HG03460 (cell line): ENCODE data around the gene VOPP1.

Experiments used
- ATAC-seq: cut with Tn5 transposase; IDR thresholded peaks from one replicate; pipeline ENCODE4 v1.9.1; 2021; ENCODE audit not compliant: unreplicated experiment

Gene VOPP1

DNA sequence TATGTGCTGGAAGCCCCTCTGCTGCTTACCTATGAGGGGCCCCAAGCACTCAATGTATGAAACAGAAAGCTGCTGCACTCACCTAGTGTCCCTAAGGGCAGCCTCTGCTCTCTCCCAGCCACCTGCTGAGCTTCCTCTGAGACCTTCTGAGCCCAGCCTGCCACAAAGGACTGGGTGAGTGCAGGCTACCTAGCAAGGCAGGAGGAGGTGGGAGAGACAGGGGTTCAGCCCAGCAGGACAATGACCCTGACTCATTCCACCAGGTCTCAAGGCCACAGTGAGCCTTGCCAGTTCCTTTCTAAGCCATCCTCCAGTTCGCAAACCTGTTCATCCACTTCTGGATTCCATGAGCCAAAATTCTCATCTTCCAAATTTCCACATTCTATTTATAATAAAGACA is 16.3 kb downstream of the VOPP1 start:
- peak; percentile 30 for ATAC-seq

DNA sequence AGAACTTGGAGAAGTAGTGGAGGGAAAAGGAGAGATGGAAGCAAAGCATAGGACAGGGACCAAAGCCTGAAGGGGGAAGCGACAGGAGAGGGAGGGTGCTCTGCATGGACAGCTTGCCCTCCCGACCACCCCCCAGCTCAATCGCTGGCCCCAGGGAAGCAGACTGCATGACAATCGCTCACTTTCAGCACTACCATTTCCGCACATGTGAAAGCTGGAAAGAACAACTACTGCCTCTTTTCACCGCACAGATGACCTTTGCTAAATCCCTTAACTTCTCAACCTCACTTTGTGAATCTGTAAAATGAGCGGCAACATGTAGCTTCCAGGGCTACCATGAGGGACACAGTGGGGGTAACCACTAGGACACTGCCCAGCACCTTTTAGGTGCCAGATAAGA is 17.1 kb downstream of the VOPP1 start:
- ATAC-seq, result no peak

DNA sequence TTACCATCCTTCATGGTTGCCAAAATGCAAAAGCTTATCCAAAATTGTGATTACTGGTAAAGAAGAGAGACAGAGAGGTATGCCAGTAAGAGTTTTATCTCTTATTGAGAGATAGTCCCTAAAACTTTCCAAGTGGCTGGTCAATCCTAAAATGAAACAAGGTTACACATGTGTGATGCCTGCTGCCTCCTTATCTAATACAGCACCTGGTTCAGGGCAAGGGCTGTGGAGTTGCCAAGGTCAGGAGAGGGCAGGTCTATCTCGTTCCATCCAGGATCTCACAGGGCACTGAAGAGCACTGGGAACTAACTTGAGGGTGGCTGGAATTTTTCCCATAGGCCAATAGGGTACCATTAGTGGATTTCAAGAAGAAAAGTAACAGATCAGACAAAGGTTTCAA is 18.3 kb downstream of the VOPP1 start:
- no peak for ATAC-seq

DNA sequence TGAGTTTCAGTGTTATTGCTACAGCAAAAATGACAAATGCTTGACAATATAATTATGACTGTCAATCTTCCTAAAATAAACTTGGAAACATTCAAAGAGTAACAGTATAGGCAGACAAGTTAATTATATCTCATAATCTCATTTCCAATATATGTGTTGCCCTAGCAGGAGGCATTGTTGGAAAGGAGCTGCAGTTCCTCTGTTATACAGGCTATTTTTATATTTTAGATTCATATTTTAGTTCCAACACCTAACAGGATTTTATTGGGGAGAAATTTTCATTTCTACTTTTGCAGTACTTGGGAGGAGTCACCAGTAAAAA is 19.3 kb downstream of the VOPP1 start:
- no peak for ATAC-seq

DNA sequence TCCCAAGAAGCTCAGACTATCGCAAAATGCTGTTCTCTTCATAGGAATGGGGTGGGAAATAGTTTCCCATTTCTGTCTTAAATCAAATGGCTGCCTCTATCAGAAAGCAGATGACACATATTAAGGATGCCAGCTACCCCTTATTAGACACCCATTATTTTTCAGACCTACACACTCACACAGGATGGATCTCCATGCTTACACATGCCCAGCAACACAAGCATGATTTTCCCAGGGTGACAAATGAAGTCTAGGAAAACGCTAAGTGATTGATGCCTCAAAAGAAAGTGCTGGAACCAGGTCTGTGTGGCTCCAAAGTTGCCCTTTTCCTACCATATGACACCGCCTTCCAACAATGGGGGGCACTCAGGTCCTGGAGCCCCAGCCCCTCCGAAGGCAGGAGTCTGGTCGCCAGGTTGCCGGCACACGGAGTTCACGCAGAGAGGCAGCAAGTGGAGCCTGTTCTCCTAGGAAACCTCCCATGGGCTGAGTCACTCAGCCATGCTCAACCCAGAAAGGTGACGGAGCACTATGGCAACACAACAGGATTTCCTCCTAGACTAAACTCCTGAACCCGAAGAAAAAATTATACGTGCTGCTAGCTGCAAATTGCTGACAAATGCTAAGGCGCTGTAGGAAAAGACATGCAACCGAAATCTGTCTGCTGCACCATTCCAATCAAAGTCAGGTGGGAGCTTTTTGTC is 19.8 kb downstream of the VOPP1 start:
- no peak for ATAC-seq

DNA sequence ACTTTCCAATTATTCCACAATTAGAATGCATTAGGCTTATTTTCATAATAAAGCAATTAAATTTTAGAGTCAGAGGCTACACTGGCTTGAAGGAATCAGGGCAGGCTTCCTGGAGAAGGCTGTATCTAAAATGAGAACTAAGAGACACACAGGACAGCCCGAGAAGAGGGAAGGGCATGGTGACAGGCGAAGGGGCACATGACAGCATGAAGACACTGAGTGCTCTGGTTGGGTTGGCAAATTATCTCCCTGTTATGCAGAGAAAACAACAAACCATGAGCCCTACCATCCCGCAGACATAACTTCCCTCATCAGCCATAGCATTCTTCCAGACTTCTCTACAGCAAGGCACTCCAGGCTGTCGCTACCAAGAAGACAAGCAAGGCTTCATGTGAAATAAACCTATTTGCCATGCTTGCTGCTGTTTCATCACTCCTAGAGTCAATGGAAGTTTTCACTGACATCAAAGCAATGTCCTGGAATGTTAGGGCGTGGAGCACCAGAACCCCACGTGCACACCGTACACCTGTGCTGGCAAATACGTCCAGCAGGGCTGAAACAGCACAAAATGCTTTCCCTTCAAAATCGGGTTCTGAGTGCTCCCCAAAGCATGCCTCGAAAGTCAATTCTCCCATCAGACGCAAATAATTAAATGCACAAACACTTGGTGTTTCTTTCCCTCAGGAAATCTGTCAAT is 21.3 kb downstream of the VOPP1 start:
- ATAC-seq, result no peak

DNA sequence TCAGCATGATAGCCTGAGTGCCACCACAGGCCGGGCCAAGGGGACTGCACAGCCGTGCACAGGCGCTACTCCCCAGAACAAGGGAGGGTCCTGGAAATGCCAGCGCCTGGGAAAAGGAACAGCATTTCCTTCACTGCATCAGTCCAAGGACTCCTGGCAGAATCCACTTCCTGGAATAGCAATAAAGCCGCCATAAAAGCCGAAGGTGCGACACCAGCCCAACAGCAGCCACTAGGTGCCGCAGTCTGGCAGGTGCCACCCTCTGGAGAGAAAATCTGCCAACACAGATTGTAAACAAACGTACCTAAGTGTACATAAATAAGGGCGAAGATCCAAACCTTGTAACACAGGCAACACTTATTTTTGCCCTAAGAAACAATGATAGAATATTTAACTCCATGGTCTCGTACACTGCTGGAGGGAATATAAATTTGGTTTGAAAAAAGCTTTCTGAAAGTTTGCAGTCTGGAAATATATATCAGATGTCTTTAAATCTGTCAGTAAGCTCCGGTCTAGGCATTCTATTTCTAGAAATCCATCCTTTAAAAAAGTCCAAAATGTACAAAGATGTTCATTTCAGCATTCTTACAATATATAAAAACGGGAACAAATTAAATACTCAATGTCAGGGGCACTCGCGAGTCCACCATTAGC is 22.2 kb downstream of the VOPP1 start:
- ATAC-seq, result no peak

DNA sequence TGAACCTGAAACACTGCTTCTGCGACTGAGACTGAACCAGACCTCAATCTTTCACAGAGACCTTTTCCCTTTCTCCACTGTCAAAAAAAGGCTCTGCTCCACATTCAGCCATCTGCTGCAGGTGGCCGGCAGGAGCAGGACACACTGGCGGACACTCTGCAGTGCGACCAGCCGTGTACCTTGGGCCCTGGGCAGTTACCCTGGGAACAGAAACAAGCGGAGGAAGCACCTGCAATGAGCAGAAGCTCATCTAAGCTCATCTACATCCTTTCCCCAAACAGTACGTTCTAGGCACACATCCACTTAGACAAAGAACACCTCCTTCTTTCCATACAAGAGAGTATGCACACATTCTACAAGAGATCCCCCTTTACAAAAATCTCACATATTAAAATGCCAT is 22.8 kb downstream of the VOPP1 start:
- peak; percentile 39 for ATAC-seq

DNA sequence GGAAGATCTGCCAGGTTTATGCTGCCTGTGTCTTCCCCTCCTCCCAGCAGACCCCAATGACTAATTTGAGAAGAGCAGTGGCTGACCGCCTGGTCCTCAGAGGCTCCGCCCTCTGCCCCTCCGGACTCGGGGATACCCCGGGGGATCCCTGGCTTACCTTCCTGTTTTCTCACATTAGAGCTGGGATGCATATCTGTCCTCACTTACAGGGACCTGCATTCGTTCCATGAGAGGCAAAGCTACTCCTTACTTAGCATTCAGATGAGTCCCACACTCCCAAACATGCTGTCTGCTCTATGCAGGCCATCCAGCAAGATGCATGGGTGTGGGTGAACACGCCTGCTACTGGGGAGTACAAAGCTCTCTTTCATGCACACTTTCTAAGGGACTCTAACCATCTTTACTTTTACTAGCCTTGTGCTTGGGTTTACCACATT is 24.0 kb downstream of the VOPP1 start:
- peak; percentile 41 for ATAC-seq

DNA sequence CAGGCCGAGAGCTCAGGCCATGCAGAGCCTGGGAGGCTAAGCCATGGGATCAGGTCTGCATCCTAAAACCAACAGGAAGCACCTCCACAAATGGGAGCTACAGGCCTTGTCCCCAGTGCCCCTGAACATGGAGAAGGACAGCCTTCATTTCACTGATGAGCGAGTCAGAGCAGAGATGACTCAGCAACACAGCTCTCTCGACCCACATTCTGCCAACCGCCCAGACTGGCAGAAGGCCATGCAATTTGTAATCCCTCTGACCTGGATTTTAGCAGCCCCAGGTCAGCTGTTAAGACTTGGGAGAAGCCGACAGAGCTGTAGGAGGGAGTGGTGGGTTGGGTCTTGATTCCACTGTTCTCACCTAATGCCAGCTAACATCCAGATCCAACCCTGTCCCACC is 25.5 kb downstream of the VOPP1 start:
- peak; percentile 45 for ATAC-seq

DNA sequence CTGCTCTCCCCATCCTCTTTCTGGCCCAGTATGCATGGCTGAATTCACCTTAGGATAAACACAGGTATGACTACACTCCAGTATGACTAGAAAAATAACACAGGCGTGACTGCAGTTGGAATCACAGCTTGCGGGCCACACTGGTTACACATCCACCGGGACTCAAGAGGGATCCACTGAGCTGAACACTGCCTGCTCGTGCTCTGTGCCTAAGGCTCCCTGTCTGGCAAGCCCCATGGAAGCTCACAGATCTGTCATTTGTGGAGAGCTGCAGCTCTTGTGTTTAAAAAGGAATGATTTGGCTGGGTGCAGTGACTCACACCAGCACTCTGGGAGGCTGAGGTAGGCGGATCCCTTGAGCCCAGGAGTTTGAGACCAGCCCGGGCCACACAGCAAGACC is 26.8 kb downstream of the VOPP1 start:
- ATAC-seq, result no peak

DNA sequence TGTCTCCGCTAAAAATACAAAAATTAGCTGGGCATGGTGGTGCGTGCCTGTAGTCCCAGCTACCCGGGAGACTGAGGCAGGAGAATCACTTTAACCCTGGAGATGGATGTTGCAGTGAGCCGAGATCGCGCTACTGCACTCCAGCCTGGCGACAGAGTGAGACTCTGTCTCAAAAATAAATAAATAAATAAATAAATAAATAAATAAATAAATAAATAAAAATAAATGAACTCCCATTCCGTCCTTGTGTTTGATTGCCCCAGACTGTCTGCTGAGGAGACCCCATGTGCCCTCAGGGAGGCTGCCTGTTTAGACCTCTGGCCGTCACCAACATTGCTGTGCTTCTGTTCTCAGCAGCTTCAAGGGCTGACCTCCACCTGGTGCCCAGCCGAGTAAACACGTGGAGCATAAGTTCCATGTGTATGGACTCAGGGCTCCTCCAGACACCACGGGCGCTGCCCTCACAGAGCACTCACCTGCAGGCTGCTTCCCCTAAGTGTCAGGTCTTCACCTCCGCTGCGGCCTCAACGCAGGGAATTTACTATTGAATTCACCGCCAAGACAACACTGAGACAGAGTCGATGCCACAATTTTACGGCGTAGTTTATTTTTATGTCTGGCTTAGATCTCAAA is 32.0 kb downstream of the VOPP1 start:
- no peak for ATAC-seq

DNA sequence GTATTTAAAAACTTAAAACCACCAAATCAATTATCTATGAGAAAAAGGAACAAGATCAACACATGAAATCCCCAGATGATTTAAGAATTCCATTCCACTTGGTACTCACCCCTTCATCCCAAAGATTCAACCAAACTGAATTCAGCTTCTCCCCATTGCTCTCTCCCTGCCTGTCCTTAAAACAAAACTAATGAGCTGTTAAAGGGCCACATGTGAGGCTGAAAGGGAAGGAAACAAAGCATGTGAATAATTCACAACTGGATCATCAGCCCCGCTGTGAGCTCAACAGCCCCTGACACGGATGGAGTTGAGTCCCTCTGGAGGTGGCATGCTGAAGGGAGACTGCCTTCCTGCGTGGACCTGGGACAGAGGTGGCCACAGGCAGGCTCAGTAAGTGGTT is 32.9 kb downstream of the VOPP1 start:
- ATAC-seq, result no peak

DNA sequence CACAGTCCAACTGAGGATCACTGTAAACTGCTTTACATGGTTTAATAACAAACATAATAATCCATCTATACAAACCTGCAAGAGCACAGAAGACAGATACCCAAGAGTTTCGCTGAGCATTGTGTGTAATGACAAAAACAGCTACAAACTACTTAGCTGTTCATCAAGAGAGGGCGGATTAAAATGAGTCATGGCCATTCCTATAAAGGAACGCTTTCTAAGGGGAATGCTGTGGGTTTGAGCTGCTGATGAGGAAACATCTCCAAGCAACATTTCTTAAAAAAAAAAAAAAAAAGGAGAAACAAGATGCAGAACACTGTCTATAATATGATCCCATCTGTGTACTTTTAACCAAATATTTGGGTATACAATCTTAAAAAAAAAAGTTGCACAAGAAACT is 33.8 kb downstream of the VOPP1 start:
- no peak for ATAC-seq

DNA sequence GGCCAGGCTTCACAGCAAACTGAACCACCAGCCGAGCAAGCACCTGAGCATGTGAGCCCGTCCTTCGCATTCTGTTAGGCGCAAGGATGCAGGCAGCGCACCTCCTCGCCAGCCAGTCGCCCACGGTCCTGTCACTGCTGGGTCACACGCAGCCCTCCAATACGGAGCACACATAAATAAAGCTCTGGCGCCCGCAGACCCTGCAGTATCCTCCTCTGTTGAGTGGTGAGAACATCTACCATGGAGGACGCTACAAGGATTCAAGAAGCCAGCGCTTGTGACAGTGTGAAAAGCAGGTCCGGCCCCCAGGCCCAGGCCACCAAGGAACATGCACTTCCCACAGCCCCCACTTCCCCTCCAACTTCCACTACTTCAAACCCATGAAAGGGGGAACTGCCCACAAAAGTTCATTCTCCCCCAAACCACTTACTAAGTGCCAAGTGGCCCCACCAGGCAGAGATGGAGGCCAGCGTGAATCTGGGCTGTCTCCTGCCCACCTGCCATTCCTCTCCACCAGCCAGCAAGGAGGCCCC is 34.8 kb downstream of the VOPP1 start:
- ATAC-seq, result no peak

DNA sequence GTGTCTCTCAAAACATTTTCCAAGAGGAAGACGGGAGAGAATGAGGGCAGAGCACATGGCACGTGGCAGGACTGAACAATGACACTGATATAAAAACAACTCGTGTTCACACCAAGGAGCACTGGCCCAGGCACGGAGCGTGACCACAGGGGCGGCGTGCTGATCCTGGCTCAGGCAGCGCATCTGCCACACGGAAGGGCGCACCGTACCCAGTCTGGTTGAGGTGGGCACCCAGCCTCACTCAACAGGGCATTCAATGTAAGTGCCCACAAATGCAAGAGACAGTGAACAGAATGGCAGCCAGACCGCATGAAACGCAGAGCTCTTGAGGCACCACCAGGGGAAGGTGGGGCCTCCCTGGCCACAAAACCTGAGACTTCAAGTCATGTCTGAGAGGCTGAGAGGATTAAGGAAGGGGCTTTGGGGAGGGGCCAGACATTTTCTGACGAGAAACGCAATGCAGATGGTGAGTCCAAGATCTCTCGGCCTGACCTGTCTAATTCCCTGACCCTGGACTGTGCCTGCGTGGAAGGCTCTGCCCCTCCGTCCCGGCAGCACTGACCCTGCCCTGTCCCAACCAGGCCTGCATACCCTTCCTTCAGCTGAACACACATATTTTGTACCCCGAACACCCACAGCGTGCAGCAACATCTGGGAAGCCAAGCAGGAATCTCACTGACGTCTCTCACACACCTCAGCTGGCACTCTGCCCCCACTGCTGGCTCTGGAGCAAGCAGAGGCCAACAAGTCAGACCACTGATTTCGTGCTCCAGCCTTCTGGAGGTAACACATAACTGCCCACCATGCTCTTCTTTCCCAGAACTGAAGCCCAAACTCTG is 35.5 kb downstream of the VOPP1 start:
- no peak for ATAC-seq

DNA sequence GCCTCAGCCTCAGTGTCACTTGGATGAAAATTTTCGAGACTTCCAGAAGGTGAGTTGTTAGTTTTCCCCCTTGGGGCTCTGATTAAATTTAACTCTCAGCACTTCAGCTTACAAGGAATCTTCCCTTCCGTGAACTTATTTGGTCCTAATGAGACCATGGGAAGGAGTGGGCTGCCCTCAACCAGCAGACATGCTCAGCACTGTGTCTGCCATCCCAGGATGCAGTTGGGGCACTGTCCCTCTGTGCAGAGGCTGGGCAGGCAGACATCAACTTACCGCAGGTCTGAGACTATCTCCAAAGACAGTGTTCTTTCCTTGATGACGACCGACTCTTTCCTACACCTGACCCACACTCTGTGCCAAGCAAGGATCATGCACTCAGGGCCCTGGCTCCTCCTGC is 36.7 kb downstream of the VOPP1 start:
- no peak for ATAC-seq

DNA sequence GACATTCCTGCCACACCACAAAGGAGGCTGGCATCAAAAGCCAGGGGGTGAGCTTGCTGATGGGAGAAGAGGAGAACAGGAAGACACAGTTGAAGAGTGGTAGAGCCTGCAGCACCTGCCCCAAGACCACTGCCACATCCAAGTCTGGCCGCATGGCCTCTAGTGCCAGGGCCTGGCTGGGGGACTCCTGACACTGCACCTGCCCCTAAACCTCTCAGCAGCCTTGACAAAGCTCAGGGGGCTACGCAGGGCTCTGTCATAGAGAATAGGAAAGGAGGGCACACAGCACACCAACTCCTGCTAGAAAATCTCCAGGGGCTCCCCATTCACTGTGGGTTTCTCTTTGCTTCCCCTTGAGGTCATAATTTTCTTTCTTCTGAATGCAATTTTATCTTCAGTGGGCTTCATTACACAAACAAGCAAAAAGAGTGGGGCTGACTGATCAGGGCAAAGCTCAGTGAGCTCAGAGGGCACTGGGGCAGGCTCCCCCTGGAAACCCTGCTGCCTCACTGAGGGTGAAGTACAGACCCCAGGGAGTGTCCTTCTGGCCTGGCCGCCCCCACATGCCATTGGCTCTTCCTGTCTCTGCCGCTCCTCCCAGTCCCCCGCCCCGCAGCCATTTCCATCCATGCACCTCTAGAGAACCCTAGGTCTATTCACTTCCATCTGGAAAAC is 37.2 kb downstream of the VOPP1 start:
- peak; percentile 1 for ATAC-seq

DNA sequence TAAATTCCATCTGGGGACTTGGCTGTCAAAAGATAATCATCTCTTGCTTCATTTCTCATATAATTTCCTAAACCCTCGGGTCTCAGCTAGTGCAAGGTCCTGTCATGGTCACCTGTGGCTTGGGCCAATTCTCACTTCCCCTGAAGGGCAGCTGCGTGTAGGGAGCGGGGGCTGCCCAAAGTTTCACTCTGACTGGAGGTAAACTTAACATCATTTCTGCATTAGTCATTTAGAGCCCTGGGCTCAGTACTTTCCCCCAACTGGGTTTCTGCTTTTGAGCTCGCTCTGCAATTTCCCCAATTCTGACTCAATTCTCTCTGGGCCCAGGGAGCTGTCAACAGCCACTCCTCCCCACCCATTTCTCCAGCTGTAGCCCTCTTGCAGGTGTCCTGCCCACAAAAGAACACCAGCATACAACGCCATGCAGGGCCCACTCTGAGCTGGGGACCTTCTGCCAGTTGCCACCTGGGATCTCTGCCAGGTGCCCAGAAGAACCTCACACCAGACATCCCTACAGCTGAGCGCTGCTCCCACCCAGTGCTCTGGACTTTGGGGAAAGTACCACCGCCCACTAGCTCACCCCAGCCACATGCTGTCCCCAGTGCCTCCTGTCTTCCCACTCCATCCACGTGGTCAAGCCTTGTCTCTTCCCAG is 37.9 kb downstream of the VOPP1 start:
- ATAC-seq, result peak; percentile 63

DNA sequence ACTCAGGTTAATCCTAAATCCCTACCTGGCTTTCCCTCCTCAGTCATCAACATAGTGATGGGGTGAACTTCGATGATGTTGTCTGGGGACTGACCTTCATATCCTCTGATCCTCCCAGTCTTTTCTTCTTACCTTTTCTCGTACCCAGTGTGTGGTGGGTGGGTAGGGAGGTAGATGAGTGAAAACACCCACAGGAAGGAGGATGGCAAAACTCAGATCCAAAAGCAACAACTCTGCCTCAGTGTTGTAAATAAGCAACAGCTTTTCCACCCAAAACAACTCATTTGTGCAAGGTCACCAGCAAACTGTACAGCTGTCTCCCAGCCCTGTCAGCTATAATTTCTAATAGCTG is 38.6 kb downstream of the VOPP1 start:
- ATAC-seq, result no peak
